NCI-H446 (cell line): ENCODE measurements around the gene SMIM29.
"Not testable (repeated sequence)": the region's sequence is repeated elsewhere in the genome, so short reads cannot be mapped to it uniquely, and the experiment has no call there.

ENCODE experiments used
- DNase-seq, 2 experiments: peaks; one replicate each; lab custom pipeline; 2025; lab: John Stamatoyannopoulos, UW

The SMIM29 gene

DNA sequence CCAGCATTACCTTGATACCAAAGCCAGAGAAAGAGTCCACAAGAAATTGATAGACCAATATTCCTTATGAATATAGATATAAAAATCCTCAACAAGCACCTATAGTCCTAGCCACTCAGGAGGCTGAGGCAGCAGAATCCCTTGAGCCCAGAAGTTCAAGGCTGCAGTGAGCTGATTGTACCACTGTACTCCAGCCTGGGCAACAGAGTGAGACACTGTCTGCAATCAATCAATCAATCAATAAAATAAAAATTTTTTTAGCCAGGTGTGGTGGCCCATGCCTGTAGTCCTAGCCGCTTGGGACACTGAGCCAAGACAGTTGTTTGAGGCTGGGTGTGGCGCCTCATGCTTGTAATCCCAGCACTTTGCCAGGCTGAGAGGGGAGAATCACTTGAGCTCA, 18.9 kb upstream of the SMIM29 start:
- DNase-seq: no peak

DNA sequence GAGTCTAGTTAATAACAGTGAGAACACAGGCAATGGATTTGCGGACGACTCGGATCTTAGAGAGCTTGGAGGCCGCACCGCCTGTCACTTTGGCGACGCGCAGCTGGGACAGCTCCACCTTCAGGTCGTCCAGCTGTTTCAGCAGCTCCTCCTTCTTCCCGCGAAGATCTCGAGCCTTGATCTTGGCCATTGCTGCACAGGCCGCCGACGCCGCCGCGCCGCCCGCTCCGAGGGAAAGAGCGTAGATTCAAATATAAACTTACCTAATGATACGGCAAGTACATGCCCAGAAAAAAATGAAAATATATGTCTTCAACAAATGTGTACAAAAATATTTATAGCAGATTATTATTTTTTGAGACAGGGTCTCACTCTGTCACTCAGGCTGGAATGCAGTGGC, 14.7 kb upstream of the SMIM29 start:
- not testable (repeated sequence) for DNase-seq

- no peak for DNase-seq
These were observed 11.9 kb upstream of the SMIM29 start for GRCh38 chr6:34260576-34261267.

DNA sequence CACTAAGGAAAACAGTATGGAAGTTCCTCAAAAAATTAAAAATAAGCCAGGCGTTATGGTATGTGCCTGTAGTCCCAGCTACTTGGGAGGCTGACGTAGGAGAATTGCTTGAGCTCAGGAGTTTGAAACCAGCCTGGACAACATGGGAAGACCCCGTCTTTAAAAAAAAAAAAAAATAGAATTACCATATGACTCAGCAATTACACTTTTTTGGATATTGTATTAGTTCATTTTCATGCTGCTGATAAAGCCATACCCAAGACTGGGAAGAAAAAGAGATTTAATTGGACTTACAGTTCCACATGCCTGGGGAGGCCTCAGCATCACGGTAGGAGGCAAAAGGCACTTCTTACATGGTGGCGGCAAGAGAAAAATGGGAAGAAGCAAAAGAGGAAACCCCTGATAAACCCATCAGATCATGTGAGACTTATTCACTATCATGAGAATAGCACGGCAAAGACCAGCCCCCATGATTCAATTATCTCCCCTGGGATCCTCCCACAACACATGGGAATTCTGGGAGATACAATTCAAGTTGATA, 10.8 kb upstream of the SMIM29 start:
- no peak for DNase-seq

DNA sequence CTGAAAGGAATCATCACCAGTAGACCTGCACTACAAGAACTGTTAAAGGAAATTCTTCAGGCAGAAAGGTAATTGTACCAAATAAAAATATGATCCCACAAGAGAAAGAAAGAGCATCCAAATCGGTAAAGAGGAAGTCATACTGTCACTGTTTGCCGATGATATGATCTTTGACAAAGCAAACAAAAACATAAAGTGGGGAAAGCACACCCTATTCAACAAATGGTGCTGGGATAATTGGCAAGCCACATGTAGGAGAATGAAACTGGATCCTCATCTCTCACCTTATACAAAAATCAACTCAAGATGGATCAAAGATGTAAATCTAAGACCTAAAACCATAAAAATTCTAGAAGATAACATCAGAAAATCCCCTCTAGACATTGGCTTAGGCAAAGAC, 3.6 kb upstream of the SMIM29 start:
- DNase-seq: not testable (repeated sequence)

GRCh38 chr6:34249469-34250261, 859 bp upstream of the SMIM29 start:
- DNase-seq: no peak

GRCh38 chr6:34248198-34248726, 544 bp downstream of the SMIM29 start:
- peak in 1 of 2 experiments; percentile 30 for DNase-seq

DNA sequence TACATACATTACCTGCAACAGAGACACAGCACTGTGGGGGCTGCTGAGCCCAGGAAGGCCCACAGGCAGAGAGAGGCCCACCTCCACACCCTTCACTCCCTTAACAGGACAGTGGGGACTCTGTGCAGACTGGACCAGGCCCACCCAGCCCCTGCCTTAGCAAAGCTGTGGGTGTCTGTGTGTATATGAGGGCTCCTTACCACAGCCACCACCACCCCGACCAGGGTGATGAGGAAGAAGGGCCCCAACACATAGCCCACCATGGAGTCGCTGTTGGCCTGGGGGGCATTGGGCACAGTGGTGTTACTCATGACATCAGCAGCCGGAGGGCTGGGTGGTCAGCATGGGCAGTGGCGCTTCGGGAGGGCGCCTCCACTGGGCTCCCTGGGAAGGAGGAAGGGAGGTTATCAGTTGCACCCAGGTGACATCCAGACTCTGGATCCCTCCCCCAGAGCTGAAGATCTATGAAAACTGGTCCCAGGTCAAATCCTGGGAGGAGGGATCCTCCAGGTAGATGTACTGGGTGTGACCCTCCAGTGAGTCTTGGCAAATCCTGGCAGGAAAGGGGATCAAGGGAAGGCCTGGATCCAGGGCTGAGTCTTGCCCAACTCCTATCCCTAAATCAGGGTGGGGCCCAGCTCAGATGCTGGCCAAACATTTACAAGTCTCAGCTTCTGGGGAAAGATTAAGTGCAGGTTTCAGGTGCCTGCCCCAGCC, 1.2 kb downstream of the SMIM29 start:
- DNase-seq: no peak

DNA sequence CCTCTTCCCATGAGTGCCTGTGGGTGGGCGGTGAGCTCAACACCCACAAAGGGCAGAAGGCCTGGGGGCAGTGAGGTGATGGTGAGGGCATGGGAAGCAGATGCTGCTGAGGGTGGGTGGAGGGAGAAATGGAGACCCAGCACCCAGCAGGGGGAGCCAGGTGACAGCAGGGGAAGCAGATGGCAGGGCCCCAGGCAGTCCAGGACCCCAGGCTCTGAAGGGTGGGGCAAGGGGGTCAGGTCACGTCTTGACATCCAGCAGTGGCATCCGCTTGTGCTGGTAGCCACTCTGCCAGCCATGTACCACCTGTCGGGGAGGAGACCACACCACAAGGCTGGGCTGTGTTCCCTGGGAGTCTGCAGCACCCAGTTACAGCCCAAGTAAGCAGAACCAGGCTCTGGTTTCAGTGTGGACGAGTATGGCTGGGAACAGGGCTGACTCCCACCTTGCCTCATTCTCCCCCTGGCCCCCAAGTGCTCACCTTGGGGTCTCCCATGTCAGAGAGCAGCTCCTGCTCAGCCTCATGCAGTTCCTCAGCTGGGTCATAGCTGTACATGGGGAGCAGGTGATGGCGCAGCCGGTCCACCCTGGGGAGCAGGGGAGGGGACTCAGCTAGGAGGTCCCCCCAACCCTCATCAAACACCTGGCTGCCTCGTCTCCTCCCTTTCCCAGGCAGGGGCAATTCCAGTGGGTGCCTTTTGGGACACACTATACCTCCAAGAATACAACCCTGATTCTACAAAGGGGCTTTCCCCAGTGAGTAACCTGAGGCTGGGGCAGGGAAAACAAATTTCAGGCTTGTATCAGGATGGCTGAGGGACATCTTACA, 2.0 kb downstream of the SMIM29 start:
- peak; percentile 17 to 49 for DNase-seq

DNA sequence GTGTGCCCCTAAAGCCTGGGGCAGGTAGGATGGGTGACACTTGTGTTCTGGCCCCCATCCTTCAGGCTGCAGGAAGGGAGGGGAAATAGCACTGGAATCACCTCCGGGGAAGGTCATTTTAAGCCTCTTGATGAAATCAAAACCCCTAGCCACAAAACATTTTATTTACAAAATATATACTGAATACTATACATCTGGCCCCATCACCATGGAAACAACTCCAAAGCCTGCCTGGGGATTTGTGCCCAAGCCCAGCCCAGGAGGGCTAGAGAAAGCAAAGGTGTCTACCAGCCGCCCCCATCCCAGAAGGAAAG, 2.6 kb downstream of the SMIM29 start:
- DNase-seq: peak in 1 of 2 experiments; percentile 49

DNA sequence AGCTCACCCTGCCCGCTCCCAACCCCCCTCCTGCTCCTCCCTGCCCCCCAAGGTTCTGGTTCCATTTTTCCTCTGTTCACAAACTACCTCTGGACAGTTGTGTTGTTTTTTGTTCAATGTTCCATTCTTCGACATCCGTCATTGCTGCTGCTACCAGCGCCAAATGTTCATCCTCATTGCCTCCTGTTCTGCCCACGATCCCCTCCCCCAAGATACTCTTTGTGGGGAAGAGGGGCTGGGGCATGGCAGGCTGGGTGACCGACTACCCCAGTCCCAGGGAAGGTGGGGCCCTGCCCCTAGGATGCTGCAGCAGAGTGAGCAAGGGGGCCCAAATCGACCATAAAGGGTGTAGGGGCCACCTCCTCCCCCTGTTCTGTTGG, 3.1 kb downstream of the SMIM29 start:
- DNase-seq: not testable (repeated sequence)

- DNase-seq: not testable (repeated sequence)
These were observed 3.6 kb downstream of the SMIM29 start for GRCh38 chr6:34245032-34245760.

DNA sequence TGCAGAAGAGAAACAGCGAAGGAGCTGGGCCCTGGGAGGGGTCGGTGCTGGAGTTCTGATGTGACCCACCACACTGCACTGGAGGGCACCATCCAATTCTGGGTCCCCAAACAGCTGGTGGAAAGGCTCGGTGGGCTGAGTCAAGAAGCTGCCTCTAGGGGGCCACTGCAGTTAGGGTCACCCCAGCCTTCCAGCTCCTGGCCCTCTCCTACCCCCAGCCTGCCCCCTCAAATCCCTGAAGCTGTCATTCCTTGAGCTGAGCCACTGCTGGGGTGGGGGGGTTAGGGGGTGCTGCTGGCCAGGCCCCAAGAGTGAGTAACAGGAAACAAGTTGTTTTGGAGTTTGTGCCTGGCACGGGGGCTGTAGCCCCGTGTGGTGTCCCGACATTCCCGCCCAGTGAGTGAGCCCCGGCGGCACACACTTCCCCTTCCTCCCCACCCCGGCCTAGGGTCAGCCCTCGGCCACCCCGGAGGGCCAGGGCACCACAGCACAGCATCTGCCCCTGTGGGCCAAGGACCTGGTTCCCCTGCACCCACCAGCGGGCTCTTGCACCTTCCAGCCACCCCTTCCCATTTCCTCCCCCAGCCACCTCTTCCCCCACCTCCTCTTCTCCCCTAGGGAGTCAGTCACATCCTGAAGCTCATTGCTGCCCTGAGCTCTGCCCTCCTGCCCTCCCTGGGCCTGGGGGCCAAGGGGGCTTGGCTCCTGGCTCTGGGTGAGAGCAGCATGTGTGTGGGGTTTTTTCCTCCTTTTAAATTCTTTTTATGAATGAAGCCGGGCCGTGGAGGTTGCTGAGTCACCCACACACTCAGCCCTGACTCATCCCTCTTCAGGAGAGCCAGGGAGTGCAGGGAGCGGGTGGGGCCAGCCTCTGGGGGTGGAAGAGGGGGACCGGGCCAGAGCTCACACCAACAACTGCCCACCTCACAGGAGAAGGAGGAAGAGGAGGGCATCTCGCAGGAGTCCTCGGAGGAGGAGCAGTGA, 4.6 kb downstream of the SMIM29 start:
- DNase-seq: peak in 1 of 2 experiments; percentile 28

GRCh38 chr6:34243131-34243771, 5.6 kb downstream of the SMIM29 start:
- no peak for DNase-seq

- no peak for DNase-seq
These were observed 6.3 kb downstream of the SMIM29 start for GRCh38 chr6:34242252-34243130.

- no peak for DNase-seq
These were observed 7.2 kb downstream of the SMIM29 start for GRCh38 chr6:34241351-34242215.
